HCT116 (cell line): ENCODE data around the gene ADA. TPM values are rescaled to one million over a fixed set of nuclear protein-coding genes. Genes with fewer than 3 reads are reported as not detected.

ENCODE experiments used
- ATAC-seq: fragments of 200-7000 bp; cut with Tn5 transposase; 2 replicates; pipeline ENCODE4 v1.9.1; 2020; ENCODE audit warnings: mild to moderate bottlenecking, moderate library complexity
- BruUV-seq: library from RNA; stranded (reverse); fragments of 400-500 nt; replicated peaks from 2 replicates; lab custom pipeline; 2021; lab: Mats Ljungman, UMichigan
- CTCF ChIA-PET: fragments of 300-600 bp; sonication (Branson Sonifier 250); formaldehyde crosslinking; loops from one replicate; lab custom pipeline; 2021; ENCODE audit warnings: antibody characterized with exemption; lab: Charles Lee
- POLR2A ChIA-PET: fragments of 300-600, 350-600 bp; sonication (Branson Sonifier 250); formaldehyde crosslinking; loops from one replicate; lab custom pipeline; 2021; ENCODE audit warnings: antibody characterized with exemption; lab: Charles Lee
- RAD21 ChIA-PET, 2 experiments: fragments of 300-600 bp; sonication (Branson Sonifier 250); formaldehyde crosslinking; loops; one replicate each; lab custom pipeline; 2023; ENCODE audit warnings: low total read pairs in 2 of 2; ENCODE audit not compliant: uncharacterized antibody in 2 of 2, unreplicated experiment in 2 of 2, low non-redundant PET in 1 of 2; lab: Charles Lee
- DNase-seq: peaks from one replicate; pipeline ENCODE4 v3.0.0-alpha.2; 2010; ENCODE audit warnings: low read depth, low spot score
- H2AFZ ChIP-seq: fragments of 200-600 bp; shearing (Covaris generic), sonication (generic); 2 replicates; pipeline ENCODE4 v1.6.1; 2017; ENCODE audit warnings: low read depth, mixed run types, mixed read lengths, antibody characterized with exemption, low read length; ENCODE audit not compliant: poor library complexity, severe bottlenecking
- H3K27ac ChIP-seq: 2 replicates; pipeline ENCODE4 v1.5.1; 2012; ENCODE audit warnings: low read depth, low read length
- H3K27me3 ChIP-seq: fragments of 200-600 bp; sonication (generic); 2 replicates; pipeline ENCODE4 v1.6.1; 2016; ENCODE audit warnings: mixed run types, low read length, mixed read lengths; ENCODE audit not compliant: insufficient read depth
- H3K36me3 ChIP-seq, 2 experiments: fragments of 200-500 bp in 1 of 2; fragments of 200-600 bp in 1 of 2; sonication (Bioruptor generic) in 1 of 2; sonication (generic) in 1 of 2; 2 replicates each; pipeline versions ENCODE4 v1.5.1 to v1.6.1; 2014 to 2016; ENCODE audit warnings: low read length in 2 of 2, inconsistent platforms in 1 of 2, mixed read lengths in 1 of 2, mixed run types in 1 of 2; ENCODE audit not compliant: insufficient read depth in 2 of 2, control insufficient read depth in 1 of 2
- H3K4me1 ChIP-seq, 2 experiments: fragments of 200-600 bp in 1 of 2; sonication (generic) in 1 of 2; 2 replicates each; pipeline versions ENCODE4 v1.5.1 to v1.6.1; 2012 to 2017; ENCODE audit warnings: low read length in 2 of 2, inconsistent platforms in 1 of 2, mild to moderate bottlenecking in 1 of 2, mixed read lengths in 1 of 2, mixed run types in 1 of 2, moderate library complexity in 1 of 2; ENCODE audit not compliant: insufficient read depth in 2 of 2, control insufficient read depth in 1 of 2
- H3K4me2 ChIP-seq: fragments of 200-600 bp; sonication (generic); 2 replicates; pipeline ENCODE4 v1.6.1; 2017; ENCODE audit warnings: mixed run types, low read length, mixed read lengths
- H3K4me3 ChIP-seq, 2 experiments: fragments of 200-600 bp in 1 of 2; sonication (generic) in 1 of 2; replicated peaks in 1 of 2; 2 replicates each; pipeline ENCODE4 v1.5.1; 2011 to 2016; ENCODE audit warnings: low read length in 2 of 2, control low read depth in 1 of 2, low read depth in 1 of 2, mild to moderate bottlenecking in 1 of 2, mixed read lengths in 1 of 2, mixed run types in 1 of 2
- H3K79me2 ChIP-seq: fragments of 200-600 bp; sonication (generic); 2 replicates; pipeline ENCODE4 v1.6.1; 2017; ENCODE audit warnings: mild to moderate bottlenecking, mixed run types, low read length, moderate library complexity, mixed read lengths; ENCODE audit not compliant: insufficient read depth
- H3K9ac ChIP-seq: fragments of 200-600 bp; sonication (generic); 2 replicates; pipeline ENCODE4 v1.6.1; 2016; ENCODE audit warnings: low read length, mixed read lengths
- H3K9me2 ChIP-seq: fragments of 200-600 bp; sonication (generic), shearing (Covaris generic); 2 replicates; pipeline ENCODE4 v1.6.1; 2017; ENCODE audit warnings: mixed run types, mild to moderate bottlenecking, moderate library complexity; ENCODE audit not compliant: insufficient read depth
- H3K9me3 ChIP-seq, 2 experiments: fragments of 200-500 bp in 1 of 2; fragments of 200-600 bp in 1 of 2; sonication (Bioruptor generic) in 1 of 2; sonication (generic) in 1 of 2; 2 replicates each; pipeline ENCODE4 v1.6.1; 2014 to 2017; ENCODE audit warnings: low read length in 2 of 2, mixed read lengths in 2 of 2, inconsistent platforms in 1 of 2, low read depth in 1 of 2, mild to moderate bottlenecking in 1 of 2, mixed run types in 1 of 2, moderate library complexity in 1 of 2; ENCODE audit not compliant: control insufficient read depth in 1 of 2, insufficient read depth in 1 of 2
- H4K20me1 ChIP-seq: fragments of 200-600 bp; sonication (generic), shearing (Covaris generic); 2 replicates; pipeline ENCODE4 v1.6.1; 2017; ENCODE audit warnings: mixed run types, mild to moderate bottlenecking, moderate library complexity; ENCODE audit not compliant: insufficient read depth
- CBX3 ChIP-seq: IDR thresholded peaks from 2 replicates; pipeline ENCODE4 v1.6.1; 2012; ENCODE audit warnings: low read depth
- CTCF ChIP-seq, 3 experiments: fragments of 200-600 bp in 1 of 3; sonication (generic) in 1 of 3; IDR thresholded peaks in 2 of 3; conservative IDR thresholded peaks in 1 of 3; 2 replicates each; pipeline ENCODE4 v1.5.1; 2012 to 2017; ENCODE audit warnings: low read depth in 2 of 3, low read length in 2 of 3, antibody characterized with exemption in 1 of 3, borderline replicate concordance in 1 of 3, control low read depth in 1 of 3, mild to moderate bottlenecking in 1 of 3, mixed read lengths in 1 of 3, mixed run types in 1 of 3, moderate library complexity in 1 of 3; ENCODE audit not compliant: insufficient read depth in 1 of 3
- EGR1 ChIP-seq: IDR thresholded peaks from 2 replicates; pipeline ENCODE4 v1.6.1; 2012; ENCODE audit warnings: low read depth
- MAX ChIP-seq: IDR thresholded peaks from 2 replicates; pipeline ENCODE4 v1.6.1; 2012
- POLR2A ChIP-seq: IDR thresholded peaks from 2 replicates; pipeline ENCODE4 v1.7.0; 2011; ENCODE audit warnings: borderline replicate concordance; ENCODE audit not compliant: insufficient read depth, insufficient read length; ENCODE audit errors: extremely low read depth
- POLR2AphosphoS5 ChIP-seq: IDR thresholded peaks from 2 replicates; pipeline ENCODE4 v1.6.1; 2011; ENCODE audit warnings: mild to moderate bottlenecking, low read depth, low read length, moderate library complexity
- RAD21 ChIP-seq: IDR thresholded peaks from 2 replicates; pipeline ENCODE4 v1.6.1; 2012; ENCODE audit warnings: low read depth, mild to moderate bottlenecking
- REST ChIP-seq: IDR thresholded peaks from 2 replicates; pipeline ENCODE4 v1.6.1; 2012; ENCODE audit warnings: low read depth
- SRF ChIP-seq: IDR thresholded peaks from 2 replicates; pipeline ENCODE4 v1.6.1; 2012; ENCODE audit warnings: low read depth
- TCF7L2 ChIP-seq: IDR thresholded peaks from 2 replicates; pipeline ENCODE4 v1.7.0; 2011; ENCODE audit warnings: borderline replicate concordance, inconsistent platforms; ENCODE audit not compliant: insufficient read depth, insufficient read length; ENCODE audit errors: extremely low read depth
- YY1 ChIP-seq: IDR thresholded peaks from 2 replicates; pipeline ENCODE4 v1.6.1; 2011; ENCODE audit warnings: low read length, low read depth, moderate library complexity, mild to moderate bottlenecking; ENCODE audit not compliant: insufficient replicate concordance; ENCODE audit errors: extremely low read depth
- ZFX ChIP-seq: fragments of 450-650 bp; IDR thresholded peaks from 2 replicates; pipeline ENCODE4 v1.6.1; 2017
- ZNF274 ChIP-seq: fragments of 200-500 bp; sonication (Bioruptor generic); IDR thresholded peaks from 2 replicates; pipeline ENCODE4 v1.6.1; 2014; ENCODE audit warnings: mild to moderate bottlenecking, low read depth, low read length, inconsistent platforms
- intact Hi-C: fragments of 100-400 bp; cut with micrococcal nuclease; formaldehyde crosslinking; loops from 2 replicates; pipeline ENCODE4 v1.10.0; 2022
- total RNA-seq: library from RNA; stranded (reverse); gene quantifications from one replicate; pipeline ENCODE4 v1.2.1, GENCODE V29; 2021; ENCODE audit not compliant: unreplicated experiment

The ADA gene
- total RNA-seq, 1 experiment from 2014 or later: 25.9 TPM

GRCh38 chr20:44585057-44585963, 66.2 kb downstream of the ADA start:
- RAD21 ChIA-PET: no interaction called here
- POLR2A ChIA-PET: no interaction called here
- Histone ChIP-seq H3K9ac (no peak overlapping the region), H3K79me2 (no peaks in the 10 kb centered on the region), H3K4me3 (no peak overlapping the region), H2AFZ (no peak overlapping the region), H3K9me3 (no peaks in the 10 kb centered on the region), H3K4me2 (no peak overlapping the region), H3K36me3 (no peaks in the 10 kb centered on the region), H3K27ac (no peak overlapping the region), H3K9me2 (no peaks in the 10 kb centered on the region), H4K20me1 (no peaks in the 10 kb centered on the region), H3K27me3 (no peaks in the 10 kb centered on the region), H3K4me1 (peaks cover 0 to 7% of the 10 kb centered on the region in 2 experiments; a peak in 1 of 4 replicates)
- DNase-seq (no peak), ATAC-seq (no peak)
- CTCF ChIA-PET: interaction anchor here (0.8 kb wide), 1 partner anchor 201 kb away, joined by 4 read pairs; no protein-coding TSS in a partner anchor
- intact Hi-C loops: no loop called here
- no TSS peak for BruUV-seq
- TF ChIP-seq CTCF (IDR thresholded peaks at IDR 0.05 in 2 of 3, conservative IDR thresholded peaks at IDR 0.05 in 1 of 3; ENCODE audit: borderline replicate concordance in 1 of 3, insufficient read depth in 1 of 3, low read depth in 2 of 3, low read length in 2 of 3): no peak
- no peak for TF ChIP-seq POLR2A
- no peak for TF ChIP-seq EGR1
- TF ChIP-seq SRF: no peak
- no peak for TF ChIP-seq CBX3
- no peak for TF ChIP-seq POLR2AphosphoS5
- no peak for TF ChIP-seq ZNF274
- no peak for TF ChIP-seq YY1
- TF ChIP-seq ZFX: no peak
- no peak for TF ChIP-seq REST
- no peak for TF ChIP-seq RAD21
- TF ChIP-seq MAX: no peak
- TF ChIP-seq TCF7L2: no peak
